ENCODE data around the gene NUDCD3.

Gene NUDCD3

GRCh38 chr7:44383566-44383965 is 106.9 kb downstream of the NUDCD3 start:
- no peak for DNase-seq (ENCODE audit: low read depth in 2 of 2)

DNA sequence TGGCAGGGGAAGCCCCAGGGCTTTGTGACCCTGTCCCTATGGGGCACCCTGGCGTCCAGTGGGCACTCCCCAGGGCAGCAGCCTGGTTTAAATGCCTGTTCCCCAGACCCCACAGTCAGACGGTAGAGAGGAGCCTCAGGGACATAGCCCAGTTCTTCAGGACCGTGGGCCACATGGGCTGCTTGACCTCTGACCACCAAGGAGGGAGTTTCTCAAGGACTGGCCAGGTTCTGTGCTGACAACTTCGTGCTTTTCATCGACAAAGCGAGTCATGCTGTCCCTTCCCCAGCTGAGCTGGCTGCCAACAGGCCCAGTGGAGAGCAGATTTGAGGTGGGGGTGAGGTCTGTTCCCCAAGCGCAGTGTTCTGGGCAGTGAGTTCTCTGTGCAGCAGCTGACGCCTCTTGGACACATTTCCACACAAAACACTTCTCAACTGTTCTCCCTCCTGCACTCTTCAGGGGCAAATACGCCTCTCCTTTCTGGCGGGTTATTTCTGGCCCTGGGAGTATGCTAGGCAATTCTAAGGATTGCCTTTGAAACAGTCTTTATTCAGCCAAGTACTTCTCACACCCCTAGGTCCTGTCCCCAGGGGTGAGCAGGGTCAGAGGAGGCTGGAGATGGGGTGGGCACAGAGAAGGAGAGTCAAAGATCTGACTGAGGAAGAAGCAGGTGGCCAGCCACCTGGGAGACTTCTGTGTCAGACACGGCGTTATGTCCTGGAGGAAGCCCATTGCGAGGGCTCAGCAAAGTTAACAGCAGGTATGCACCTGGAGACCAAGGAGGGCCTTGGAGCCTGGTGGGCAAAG is 107.8 kb downstream of the NUDCD3 start:
- no peak for DNase-seq (ENCODE audit: low read depth in 2 of 2)

- no peak for DNase-seq (ENCODE audit: low read depth in 2 of 2)
Observed at GRCh38 chr7:44381494-44382220, 108.8 kb downstream of the NUDCD3 start.

- DNase-seq (ENCODE audit: low read depth in 2 of 2), result no peak
Observed at GRCh38 chr7:44380831-44381493, 109.5 kb downstream of the NUDCD3 start.

DNA sequence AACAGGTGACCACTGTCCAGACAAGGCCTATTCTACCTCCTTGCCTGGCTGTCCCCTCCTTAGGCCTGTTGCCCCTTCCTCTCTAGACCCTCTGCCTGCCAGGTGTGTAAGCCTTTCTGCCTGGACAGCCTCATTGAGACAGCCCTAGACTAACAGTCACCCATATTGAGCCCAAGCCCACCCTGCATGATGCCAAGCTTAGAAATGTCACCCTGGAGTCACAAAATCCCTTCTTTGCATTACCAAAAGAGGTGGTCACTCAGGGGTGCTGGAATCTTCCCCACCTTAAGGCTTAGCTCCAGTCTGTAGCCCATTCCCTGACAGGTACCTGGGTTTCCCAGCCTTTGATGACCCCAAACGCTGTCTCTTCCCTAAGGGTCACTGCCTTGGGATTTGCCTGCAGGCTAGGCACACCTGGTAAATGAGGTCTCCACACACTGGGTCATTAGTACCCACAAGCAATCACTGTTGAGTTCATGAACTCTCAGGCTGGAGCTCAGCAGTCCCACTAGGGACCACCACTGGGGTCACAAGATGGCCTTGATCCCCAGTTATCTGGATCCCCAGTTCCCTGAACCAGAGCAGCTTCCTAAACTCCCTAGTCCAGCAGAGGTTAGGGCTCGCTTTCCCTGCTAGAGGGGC is 110.1 kb downstream of the NUDCD3 start:
- DNase-seq (ENCODE audit: low read depth in 2 of 2), result no peak

GRCh38 chr7:44379366-44380188 is 110.9 kb downstream of the NUDCD3 start:
- DNase-seq (ENCODE audit: low read depth in 2 of 2), result no peak

- no peak for DNase-seq (ENCODE audit: low read depth in 2 of 2)
Observed at GRCh38 chr7:44378744-44379143, 111.7 kb downstream of the NUDCD3 start.

- no peak for DNase-seq (ENCODE audit: low read depth in 2 of 2)
Observed at GRCh38 chr7:44377681-44378421, 112.6 kb downstream of the NUDCD3 start.

- no peak for DNase-seq (ENCODE audit: low read depth in 2 of 2)
Observed at GRCh38 chr7:44377134-44377463, 113.4 kb downstream of the NUDCD3 start.

DNA sequence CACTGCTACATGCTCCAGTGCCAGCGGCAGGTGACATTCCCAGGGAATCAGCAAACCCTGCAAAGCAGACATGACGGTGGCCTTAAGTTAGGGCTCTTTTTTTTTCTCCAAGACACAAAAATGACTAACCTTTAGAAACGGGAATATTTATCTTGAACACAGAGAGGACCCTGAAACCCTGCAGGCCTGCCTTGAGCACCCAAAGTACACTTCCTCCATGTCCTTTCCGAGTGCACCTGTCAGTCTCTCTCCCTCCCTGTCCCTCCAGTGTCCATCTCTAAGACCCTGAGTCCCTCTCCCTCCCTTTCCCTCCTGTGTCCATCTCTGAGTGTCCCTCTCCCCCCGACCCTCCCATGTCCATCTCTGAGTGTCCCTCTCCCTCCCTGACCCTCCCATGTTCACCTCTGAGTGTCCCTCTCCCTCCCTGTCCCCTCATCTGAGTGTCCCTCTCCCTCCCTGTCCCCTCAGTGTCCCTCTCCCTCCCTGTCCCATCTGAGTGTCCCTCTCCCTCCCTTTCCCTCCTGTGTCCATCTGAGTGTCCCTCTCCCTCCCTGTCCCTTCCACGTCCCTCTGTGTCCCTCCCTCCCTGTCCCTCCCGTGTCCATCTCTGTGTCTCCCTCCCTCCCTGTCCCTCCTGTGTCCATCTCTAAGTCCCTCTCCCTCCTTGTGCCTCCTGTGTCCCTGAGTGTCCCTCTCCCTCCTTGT is 113.9 kb downstream of the NUDCD3 start:
- no peak for DNase-seq (ENCODE audit: low read depth in 2 of 2)

- no peak for DNase-seq (ENCODE audit: low read depth in 2 of 2)
Observed at GRCh38 chr7:44375926-44376342, 114.5 kb downstream of the NUDCD3 start.

DNA sequence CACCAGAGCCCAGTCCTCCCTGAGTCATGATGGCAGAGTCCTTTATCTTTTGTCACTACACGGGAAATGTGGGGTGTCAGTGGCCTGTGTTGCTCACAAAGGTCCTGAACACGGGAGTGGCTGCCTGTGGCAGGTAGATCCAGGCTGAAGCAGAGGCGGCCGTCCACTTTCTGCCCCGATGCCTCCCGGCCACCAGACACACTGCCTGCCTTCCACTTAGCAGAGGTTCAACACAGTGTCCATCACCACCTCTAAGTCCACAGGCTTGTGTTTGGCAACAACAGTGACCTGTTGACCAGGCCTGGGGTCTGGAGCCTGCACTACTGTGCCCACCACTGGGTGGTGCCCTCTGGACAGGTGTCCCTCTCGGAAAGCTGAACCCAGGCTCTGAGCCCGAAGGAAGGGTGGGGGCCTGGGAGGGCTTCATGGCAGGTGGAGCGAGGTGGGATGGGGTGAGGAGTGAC is 115.2 kb downstream of the NUDCD3 start:
- no peak for DNase-seq (ENCODE audit: low read depth in 2 of 2)

GRCh38 chr7:44374007-44374763 is 116.3 kb downstream of the NUDCD3 start:
- no peak for DNase-seq (ENCODE audit: low read depth in 2 of 2)

GRCh38 chr7:44373418-44373740 is 117.1 kb downstream of the NUDCD3 start:
- DNase-seq (ENCODE audit: low read depth in 2 of 2), result no peak

DNA sequence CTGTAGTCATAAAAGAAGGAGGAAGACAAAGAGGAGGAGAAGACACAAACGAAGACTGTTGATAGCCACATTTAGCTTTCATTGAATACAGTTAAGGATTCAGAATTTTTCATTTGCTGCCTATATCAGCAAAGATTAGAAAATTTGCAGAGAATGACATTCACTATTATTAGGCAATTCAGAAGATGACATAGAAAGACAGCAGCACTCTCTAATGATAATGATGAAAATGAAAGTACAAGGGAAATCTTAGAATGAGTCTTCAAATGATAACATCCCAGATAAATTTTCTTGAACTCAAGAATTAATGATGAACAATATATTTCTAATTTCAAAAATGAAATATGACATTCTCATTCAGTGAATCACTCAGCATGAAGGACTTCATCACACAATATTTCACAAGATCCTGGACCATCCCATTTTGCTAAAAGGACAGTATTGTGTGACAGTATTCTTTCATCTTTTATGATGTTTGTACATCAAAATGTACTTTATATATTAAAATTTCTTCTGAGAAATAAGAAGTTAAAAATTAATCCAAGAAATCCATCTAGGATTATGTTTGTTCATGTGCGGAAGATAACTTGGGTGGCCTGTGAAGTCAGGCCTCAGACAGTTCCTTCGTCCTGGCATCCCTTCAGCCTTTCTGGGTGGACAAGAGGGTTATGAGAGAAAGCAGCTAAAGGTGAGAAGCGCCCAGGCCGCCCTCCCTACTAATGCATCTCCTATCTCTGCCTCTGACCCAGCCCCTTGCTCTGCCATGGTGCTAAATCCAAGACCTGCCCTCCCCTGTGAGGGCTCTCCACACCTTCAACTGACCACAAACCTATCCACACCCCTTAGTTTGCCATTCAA is 117.7 kb downstream of the NUDCD3 start:
- no peak for DNase-seq (ENCODE audit: low read depth in 2 of 2)

- DNase-seq (ENCODE audit: low read depth in 2 of 2), result no peak
Observed at GRCh38 chr7:44368885-44369284, 121.6 kb downstream of the NUDCD3 start.

GRCh38 chr7:44368455-44368854 is 122.0 kb downstream of the NUDCD3 start:
- DNase-seq (ENCODE audit: low read depth in 2 of 2), result no peak

DNA sequence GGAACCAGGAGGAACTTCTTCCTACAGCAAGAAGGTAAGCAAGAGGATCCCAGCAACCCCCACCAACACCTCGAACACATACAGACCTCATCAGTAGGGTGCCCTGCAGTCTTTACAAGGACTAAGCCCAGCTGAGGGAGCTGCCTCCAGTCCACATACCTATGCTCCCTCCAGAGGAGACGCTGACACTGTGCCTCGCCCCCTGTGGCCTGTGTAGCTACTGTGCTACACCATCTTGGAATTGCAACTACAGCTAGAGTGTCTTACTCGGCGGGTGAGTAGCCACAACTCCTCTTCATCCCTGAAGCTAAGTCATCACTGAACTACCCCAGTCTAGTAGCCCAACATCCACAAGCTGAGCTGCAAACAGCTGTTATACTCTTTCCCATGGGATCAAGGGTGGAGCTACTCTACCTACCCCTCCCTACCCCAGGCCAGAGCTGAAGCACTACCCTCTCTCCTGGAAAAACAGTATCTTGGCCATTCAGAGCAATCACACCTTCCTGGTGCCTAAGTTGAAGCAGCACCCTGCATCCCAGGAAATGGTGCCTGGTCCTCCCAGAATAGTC is 122.9 kb downstream of the NUDCD3 start:
- no peak for DNase-seq (ENCODE audit: low read depth in 2 of 2)

Data from stimulated activated CD4-positive, alpha-beta T cell treated with anti-CD3 and anti-CD28 coated beads, Interleukin-1b, Interleukin-23, amount 100 ng/mL, for 4 hours (primary cell).